GM23338 (cell line): ENCODE results near the gene SMARCC1.
"Not testable (repeated sequence)": the region's sequence is repeated elsewhere in the genome, so short reads cannot be mapped to it uniquely, and the experiment has no call there.

Experiments
- CTCF ChIP-seq, 2 experiments: fragments of 200-600 bp in 1 of 2; sonication (generic) in 1 of 2; conservative IDR thresholded peaks; 2 replicates each; pipeline versions ENCODE4 v1.5.1 to v1.6.1; 2016 to 2017; ENCODE audit warnings: antibody characterized with exemption in 2 of 2, low read depth in 2 of 2, mild to moderate bottlenecking in 2 of 2, moderate library complexity in 1 of 2
- POLR2AphosphoS5 ChIP-seq: IDR thresholded peaks from 2 replicates; pipeline ENCODE4 v1.6.1; 2016; ENCODE audit warnings: antibody characterized with exemption, low read depth
- REST ChIP-seq: IDR thresholded peaks from one replicate; pipeline ENCODE4 v1.6.1; 2018; ENCODE audit warnings: antibody characterized with exemption; ENCODE audit not compliant: unreplicated experiment

- not testable (repeated sequence) for TF ChIP-seq CTCF (conservative IDR thresholded peaks at IDR 0.05; ENCODE audit: low read depth in 2 of 2); REST; POLR2AphosphoS5
Observed at GRCh38 chr3:47743352-47743751, 38.3 kb downstream of the SMARCC1 start.
